Left ventricle myocardium inferior (tissue), 1 donor: ENCODE data around the gene GARIN1A. TPM values are rescaled to one million over a fixed set of nuclear protein-coding genes. Genes with fewer than 3 reads are reported as not detected.
"Not testable (repeated sequence)": the region's sequence is repeated elsewhere in the genome, so short reads cannot be mapped to it uniquely, and the experiment has no call there.

ENCODE experiments used
- DNase-seq: peaks from one replicate; pipeline ENCODE4 v3.0.0-alpha.2; 2020
- H3K27ac ChIP-seq: fragments of 200-600 bp; replicated peaks from 2 replicates; pipeline ENCODE4 v1.8.0; 2021
- H3K27me3 ChIP-seq: fragments of 200-600 bp; 2 replicates; pipeline ENCODE4 v1.8.0; 2021; ENCODE audit warnings: low read depth
- H3K36me3 ChIP-seq: fragments of 200-600 bp; 2 replicates; pipeline ENCODE4 v1.8.0; 2021
- H3K4me1 ChIP-seq: fragments of 200-600 bp; 2 replicates; pipeline ENCODE4 v1.8.0; 2021
- H3K4me3 ChIP-seq: fragments of 200-600 bp; 2 replicates; pipeline ENCODE4 v1.8.0; 2021; ENCODE audit warnings: mild to moderate bottlenecking, moderate library complexity
- H3K9me3 ChIP-seq: fragments of 200-600 bp; replicated peaks from 2 replicates; pipeline ENCODE4 v1.8.0; 2021
- intact Hi-C: fragments of 100-400 bp; cut with micrococcal nuclease; formaldehyde crosslinking; loops from one replicate; pipeline ENCODE4 v1.11.0; 2022
- total RNA-seq: library from RNA; stranded (reverse); fragmentation: NEBNext Ultra II Directional; extraction: Animal tissue kit (Norgen Biotek cat#: 25700); gene quantifications from one replicate; pipeline ENCODE4 v1.2.1, GENCODE V29; 2021
- TF ChIP-seq, protein P1 (sequence below): fragments of 200-600 bp; IDR thresholded peaks from 2 replicates; pipeline ENCODE4 v1.8.0; 2021; ENCODE audit warnings: antibody characterized with exemption, mild to moderate bottlenecking, borderline replicate concordance
- donor health status: DM: no; HTN: yes; CAD: no; lungs with severe emphysema.

The GARIN1A gene
- total RNA-seq, 1 donor from 2014 or later, result 1.6 TPM

DNA sequence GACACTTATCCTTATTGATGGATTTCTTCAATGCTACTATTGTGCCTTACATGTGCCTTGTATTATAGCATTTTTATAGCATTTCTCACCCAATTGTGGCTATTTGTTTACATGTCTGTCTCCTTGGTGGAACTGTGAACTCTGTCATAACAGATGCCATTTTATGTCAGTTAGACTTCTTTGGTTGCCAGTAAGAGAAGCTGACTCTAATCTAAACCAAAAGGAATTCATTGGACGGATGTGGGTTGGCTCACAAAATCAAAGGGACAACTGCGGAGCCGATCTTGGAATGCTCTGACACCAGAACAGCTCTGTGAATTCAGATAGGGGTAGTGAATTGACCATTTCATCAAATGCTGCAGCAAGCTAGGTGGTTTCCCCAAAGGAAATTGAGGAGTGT is 15.0 kb downstream of the GARIN1A start:
- Histone ChIP-seq H3K4me1 (no peaks in the 10 kb centered on the region), H3K36me3 (peaks cover 28% of the 10 kb centered on the region), H3K4me3 (no peak overlapping the region), H3K27me3 (no peaks in the 10 kb centered on the region), H3K27ac (no peak overlapping the region), H3K9me3 (no peaks in the 10 kb centered on the region)
- intact Hi-C loops, result no loop called here
- TF ChIP-seq, protein P1, sequence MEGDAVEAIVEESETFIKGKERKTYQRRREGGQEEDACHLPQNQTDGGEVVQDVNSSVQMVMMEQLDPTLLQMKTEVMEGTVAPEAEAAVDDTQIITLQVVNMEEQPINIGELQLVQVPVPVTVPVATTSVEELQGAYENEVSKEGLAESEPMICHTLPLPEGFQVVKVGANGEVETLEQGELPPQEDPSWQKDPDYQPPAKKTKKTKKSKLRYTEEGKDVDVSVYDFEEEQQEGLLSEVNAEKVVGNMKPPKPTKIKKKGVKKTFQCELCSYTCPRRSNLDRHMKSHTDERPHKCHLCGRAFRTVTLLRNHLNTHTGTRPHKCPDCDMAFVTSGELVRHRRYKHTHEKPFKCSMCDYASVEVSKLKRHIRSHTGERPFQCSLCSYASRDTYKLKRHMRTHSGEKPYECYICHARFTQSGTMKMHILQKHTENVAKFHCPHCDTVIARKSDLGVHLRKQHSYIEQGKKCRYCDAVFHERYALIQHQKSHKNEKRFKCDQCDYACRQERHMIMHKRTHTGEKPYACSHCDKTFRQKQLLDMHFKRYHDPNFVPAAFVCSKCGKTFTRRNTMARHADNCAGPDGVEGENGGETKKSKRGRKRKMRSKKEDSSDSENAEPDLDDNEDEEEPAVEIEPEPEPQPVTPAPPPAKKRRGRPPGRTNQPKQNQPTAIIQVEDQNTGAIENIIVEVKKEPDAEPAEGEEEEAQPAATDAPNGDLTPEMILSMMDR, result no peak
- DNase-seq, result no peak

DNA sequence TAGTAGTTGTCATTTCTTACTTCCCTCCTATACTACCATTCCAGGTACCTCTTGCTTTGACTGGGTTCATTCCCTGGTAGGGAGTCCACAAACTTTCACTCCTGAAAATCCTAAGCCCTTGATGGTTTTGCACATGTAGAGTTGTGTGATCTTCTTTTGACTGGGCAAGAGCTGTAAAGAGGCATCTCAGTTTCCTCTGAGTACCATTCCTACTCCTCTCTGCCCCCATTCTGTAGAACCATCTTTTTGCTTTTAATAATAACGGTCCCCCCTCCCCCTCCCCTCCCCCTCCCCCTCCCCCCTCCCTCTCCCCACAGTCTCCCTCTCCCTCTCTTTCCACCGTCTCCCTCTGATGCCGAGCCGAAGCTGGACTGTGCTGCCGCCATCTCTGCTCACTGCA is 16.4 kb downstream of the GARIN1A start:
- Histone ChIP-seq H3K4me3 (no peak overlapping the region), H3K27ac (no peak overlapping the region), H3K4me1 (no peaks in the 10 kb centered on the region), H3K27me3 (no peaks in the 10 kb centered on the region), H3K9me3 (no peaks in the 10 kb centered on the region), H3K36me3 (peaks cover 21% of the 10 kb centered on the region)
- DNase-seq, result no peak
- intact Hi-C loops, result no loop called here
- TF ChIP-seq, protein P1, result no peak

DNA sequence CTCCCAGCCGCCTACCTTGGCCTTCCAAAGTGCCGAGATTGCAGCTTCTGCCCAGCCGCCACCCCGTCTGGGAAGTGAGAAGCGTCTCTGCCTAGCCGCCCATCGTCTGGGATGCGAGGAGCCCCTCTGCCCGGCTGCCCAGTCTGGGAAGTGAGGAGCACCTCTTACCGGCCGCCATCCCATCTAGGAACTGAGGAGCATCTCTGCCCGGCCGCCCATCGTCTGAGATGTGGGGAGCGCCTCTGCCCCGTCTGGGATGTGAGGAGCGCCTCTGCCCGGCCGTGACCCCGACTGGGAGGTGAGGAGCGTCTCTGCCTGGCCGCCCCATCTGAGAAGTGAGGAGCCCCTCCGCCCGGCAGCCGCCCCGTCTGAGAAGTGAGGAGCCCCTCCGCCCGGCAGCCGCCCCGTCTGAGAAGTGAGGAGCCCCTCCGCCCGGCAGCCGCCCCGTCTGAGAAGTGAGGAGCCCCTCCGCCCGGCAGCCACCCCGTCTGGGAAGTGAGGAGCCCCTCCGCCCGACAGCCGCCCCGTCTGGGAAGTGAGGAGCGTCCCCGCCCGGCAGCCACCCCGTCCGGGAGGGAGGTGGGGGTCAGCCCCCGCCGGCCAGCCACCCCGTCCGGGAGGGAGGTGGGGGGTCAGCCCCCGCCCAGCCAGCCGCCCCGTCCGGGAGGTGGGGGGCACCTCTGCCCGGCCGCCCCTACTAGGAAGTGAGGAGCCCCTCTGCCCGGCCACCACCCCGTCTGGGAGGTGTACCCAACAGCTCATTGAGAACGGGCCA is 17.3 kb downstream of the GARIN1A start:
- H3K27ac ChIP-seq, H3K4me3 ChIP-seq, intact Hi-C loops, H3K9me3 ChIP-seq, H3K4me1 ChIP-seq, DNase-seq, H3K27me3 ChIP-seq: not testable (repeated sequence)
- H3K36me3 ChIP-seq, result peaks cover 13% of the 10 kb centered on the region

DNA sequence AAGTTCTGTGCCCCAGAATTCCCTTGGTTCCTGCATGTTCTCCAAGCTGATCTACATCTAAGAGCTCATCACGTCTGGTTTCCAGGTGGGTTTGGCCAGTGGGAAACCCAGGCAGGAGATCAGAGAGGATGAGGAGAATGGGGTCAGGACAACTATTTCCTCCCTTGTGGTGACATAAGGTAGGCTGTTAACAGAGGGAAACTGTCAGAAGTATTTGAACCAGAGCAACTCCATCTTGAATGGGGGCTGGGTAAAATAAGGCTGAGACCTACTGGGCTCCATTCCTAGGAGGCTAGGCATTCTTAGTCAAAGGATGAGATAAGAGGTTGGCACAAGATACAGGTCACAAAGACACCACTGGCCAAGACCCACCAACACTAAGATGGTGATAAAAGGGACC is 19.1 kb downstream of the GARIN1A start:
- Histone ChIP-seq H3K36me3 (no peaks in the 10 kb centered on the region), H3K27me3 (peaks cover 5% of the 10 kb centered on the region), H3K9me3 (no peaks in the 10 kb centered on the region), H3K4me3 (no peak overlapping the region), H3K4me1 (no peaks in the 10 kb centered on the region), H3K27ac (no peak overlapping the region)
- no peak for DNase-seq
- intact Hi-C loops, result no loop called here
- TF ChIP-seq, protein P1, result no peak

DNA sequence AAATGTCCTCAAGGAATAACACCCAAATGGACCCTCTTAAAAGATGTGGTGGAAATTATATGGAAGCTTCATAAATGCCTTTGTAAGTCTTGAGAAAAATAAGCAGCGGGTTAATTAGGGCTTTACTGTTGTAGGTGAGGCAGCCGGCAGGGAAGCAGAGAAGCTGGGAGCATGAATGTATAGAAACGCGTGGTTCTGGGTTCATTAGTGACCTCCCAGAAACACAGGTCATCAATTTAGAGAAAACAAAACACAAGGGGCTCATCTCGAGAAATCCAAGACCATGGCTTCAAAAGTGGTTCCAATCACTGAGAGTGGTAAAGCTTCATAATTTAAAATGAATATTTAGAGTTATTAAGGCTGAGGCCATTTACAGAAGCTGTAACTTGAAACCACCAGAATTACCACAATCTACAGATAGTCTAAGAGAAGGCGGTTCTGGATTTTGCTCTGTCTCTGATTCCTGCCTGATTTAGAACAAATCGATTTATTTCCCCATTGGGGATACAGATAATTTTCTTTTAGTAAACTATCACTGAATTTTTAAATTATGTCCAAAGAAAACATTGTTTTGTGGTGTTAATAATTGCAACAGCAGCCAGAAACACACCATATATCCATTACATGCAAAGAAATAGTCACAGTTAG is 20.7 kb downstream of the GARIN1A start:
- H3K4me1 ChIP-seq, result peaks cover 7% of the 10 kb centered on the region
- intact Hi-C loops, result no loop called here

More for the DNA sequence above, 20.7 kb downstream of the GARIN1A start:
- DNase-seq, result no peak
- TF ChIP-seq, protein P1, result no peak
- Histone ChIP-seq H3K4me3 (no peak overlapping the region), H3K27me3 (peaks cover 20% of the 10 kb centered on the region), H3K27ac (no peak overlapping the region), H3K9me3 (no peaks in the 10 kb centered on the region), H3K36me3 (no peaks in the 10 kb centered on the region)
